Fibroblast of upper back skin (primary cell): ENCODE data around the gene MSI2.
A peak's percentile ranks its signal among the peaks of the same experiment; 100 is the strongest.

Experiments used
- DNase-seq: peaks from one replicate; pipeline ENCODE4 v3.0.0-alpha.2; 2013

MSI2 gene

DNA sequence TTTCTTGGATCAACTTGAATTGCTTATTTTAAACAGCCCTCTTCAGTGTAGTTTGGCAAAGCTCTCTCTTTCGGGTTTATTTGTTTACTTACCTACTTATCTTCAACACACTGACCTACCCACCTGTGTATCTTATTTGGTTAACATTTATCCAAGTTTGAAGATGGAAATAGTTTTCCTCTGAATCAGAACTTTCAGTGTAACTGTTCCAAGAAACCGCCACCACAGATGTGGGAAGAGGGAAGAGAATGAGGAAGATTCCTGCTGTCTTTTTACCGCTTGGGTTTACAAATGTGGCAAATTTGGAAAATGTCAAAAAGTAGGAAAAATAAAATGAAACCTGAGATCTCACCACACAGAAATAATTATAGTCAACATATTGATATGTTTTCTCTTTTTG lies 115.8 kb downstream of the MSI2 start:
- peak; percentile 53 for DNase-seq

DNA sequence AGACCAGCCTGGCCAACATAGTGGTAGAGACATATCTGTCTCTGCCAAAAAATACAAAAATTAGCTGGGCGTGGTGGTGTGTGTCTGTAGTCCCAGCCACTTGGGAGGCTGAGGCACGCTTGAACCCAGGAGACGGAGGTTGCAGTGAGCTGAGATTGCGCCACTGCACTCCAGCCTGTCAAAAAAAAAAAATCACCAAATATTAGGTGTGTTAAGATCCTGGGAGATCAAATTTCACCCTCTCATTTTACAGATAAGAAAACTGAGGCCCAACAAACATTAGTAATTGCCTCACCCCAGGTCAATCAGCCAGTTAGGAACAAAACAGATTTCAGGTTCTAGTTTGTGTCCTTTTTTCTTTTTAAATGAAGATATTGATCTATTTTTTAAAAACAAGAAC lies 116.7 kb downstream of the MSI2 start:
- no peak for DNase-seq

DNA sequence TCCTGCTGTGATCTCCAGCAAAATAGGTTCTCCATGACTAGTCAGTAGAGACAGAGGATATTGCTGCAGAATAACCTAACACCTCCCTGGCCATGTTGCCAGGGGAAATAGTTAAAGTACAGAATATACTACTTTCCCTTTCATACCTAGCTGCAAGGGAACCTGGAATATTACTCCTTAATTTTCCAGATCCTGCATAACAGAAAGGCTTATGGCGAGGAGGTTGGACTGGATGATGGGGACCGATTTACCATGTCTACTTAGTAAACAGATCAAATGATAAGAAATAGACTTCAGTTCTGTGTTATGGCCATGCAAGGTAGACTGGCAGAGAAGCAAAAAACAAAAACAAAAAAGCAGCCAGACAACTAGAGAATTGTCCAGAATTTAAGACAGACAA lies 117.4 kb downstream of the MSI2 start:
- DNase-seq = no peak

DNA sequence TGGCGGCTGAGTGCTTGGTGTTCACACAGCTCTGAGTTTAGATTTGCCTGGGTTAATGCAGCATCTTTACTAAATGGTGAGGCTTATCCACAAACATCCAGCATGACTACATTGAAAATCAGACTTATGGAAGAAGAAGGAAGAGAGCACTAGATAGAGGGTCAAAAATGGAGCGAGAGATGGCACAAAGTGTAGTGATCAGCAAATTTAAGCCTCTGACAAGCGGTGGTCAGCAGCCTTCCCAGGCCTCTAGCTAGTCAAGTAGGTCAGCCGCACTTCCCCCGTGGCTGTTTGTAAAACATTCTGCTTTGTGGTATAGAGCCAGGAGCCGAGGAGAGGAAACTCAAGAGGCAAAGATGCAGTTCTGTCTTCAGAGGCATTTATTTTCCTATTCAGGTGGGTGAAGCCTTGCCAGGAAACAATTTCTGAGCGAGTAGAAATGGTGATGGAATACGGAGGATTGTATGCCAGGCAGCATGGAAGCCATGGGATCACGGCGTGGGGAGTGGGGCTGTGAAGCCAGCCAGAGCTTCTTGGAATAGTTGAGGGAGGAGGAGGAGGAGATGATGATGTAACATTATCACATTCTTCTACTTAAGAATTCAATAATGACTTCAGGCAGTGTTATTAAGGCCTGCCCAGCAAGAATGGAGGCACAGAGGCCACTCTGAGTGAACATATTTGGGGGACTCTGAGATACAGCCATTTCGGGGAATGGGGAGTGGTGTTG lies 118.9 kb downstream of the MSI2 start:
- DNase-seq = peak; percentile 16

DNA sequence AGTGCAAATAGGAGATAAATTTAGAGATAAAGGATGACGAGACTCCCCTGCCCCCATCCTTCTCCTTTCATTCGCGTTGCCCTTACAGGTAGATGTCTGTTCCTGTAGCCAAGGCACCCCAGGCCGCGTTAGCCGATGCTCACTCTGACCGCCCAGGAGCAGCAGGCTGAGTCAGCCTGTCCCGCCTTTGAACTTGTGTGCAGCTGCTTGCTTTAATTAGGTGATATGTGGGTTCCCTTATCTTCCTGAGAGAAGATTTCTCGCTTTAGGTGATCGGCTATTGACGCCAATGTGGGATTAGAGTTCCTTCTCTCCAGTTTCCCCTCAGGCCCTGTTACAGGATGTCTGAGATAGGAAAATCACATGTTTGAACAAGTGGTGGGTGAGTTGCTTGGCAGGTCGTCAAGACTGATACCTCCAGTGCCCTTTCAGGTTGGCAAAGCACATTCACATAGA lies 119.5 kb downstream of the MSI2 start:
- DNase-seq = no peak

DNA sequence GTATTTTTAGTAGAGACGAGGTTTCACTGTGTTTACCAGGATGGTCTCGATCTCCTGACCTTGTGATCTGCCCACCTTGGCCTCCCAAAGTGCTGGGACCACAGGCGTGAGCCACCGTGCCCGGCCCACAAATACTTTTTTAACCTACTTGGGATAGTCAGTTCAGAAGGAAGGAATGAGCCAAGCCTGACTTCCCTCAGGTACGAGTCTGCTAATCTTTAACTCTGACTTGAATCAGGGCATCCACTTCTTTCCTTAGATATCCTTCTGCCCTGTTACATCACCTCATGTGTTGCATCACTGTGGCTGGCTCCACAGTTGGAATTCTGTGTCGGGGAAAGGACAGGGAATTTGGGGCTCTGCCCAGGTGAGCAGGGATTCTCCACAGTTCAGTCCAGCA lies 120.8 kb downstream of the MSI2 start:
- no peak for DNase-seq

DNA sequence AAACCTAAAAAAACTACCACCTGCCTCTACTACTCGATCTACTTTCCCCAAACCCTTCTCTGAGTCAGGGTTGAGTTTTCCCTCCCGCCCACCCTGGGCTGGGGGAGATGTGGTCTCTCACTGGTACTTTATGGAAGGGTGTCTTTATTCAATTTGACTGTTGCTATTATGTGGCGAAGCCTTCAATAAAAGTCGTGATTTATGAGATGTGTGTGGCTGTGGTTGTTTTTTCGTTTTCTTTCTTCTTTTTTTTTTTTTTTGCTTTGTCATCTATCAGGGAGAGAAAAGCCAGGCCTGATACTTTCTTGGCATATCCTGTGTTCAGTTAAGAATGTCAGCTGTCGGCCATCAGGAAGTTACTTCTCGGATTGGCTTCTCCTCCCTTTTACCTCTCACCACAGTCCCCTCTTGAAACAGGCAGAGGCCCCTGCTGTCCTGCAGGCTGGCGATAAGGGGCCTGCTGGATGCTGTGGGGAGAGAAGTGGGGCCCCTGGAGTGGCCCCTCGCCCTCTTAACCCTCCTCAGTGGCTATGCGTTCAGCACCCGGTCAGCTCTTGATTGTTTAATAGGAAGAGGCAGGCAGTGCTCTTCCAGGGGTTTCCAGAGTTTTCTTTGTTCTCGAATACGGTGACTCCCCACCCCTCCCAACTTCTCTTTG lies 123.0 kb downstream of the MSI2 start:
- DNase-seq = peak; percentile 47

DNA sequence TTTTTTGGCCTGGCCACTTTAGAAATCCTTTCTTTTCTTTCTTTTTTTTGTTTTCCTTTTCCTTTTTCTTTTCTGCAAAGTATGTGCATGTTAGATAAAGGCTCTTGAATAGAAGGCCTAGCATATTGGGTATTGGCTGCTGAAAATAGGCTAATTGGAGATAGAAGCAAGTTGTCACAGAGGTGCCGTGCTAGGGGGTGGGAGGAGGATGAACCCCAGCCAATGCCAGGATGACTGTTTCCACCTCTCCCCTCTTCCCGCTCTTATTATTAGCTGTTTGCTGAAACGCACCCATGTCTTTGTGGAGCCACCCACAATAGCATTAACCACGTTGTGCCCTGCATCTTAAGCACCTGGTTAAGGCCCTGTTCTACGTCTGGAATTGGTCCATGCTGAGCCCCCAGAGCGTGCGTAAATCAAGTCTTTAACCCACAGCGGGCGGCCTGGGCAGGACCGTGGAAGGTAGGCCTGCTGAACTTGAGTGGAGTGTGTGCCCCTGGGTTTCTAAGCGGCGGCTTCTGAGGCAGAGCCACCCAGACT lies 123.6 kb downstream of the MSI2 start:
- DNase-seq = no peak

DNA sequence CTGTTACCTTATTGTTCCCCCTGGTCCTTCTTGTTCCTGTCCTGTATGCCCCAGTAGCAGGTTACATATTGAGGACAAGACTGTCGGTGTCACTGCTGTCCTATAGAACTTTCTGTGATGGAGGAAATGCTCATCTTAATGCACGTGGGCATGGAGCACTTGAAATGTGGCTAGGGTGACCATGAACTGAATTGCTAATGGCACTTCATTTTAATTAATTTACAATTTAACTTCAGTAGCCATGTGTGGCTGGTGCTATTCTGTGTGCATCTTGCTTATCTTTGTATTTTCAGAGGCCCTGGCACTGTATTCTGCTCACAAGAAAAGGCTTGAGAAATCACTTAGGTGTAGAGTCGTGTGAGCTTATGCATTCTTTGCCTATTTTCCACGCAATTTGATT lies 125.2 kb downstream of the MSI2 start:
- no peak for DNase-seq

DNA sequence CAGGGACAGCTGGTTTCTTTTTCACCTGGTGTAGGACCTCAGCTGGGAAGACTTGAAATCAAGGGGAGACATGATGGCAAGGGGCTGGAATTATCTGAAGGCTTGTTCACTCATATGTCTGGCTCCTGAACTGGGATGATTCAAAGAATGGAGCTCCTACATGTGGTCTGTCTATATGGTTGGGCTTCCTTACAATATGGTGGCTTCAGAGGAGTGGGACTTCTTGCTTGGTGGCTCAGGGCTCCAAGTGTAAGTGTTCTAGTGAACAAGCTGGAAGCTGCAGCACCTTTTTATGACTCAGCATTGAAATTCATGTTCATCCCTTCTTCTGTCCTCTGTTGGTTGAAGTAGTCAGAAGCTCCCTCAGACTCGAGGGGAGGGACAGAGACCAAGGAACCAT lies 127.9 kb downstream of the MSI2 start:
- DNase-seq = no peak

DNA sequence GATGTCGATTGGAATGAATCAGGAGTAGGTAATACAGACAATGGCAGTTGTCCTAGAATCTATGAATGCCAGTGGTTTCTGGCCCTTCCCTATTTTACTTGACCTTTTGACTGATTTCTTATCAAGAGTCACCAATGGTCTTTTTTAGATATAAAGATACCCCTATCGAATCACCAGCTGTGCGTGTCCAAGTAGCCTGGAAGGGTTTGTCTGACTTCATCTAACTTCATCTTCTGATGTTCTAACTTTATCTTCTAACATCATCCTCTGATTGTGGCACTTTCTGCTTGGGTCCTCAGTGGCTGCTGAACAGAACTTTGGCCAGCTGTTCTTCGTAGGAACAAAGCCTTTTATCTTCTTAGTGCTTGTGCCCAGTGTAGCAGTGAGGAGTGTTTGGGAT lies 129.7 kb downstream of the MSI2 start:
- no peak for DNase-seq

DNA sequence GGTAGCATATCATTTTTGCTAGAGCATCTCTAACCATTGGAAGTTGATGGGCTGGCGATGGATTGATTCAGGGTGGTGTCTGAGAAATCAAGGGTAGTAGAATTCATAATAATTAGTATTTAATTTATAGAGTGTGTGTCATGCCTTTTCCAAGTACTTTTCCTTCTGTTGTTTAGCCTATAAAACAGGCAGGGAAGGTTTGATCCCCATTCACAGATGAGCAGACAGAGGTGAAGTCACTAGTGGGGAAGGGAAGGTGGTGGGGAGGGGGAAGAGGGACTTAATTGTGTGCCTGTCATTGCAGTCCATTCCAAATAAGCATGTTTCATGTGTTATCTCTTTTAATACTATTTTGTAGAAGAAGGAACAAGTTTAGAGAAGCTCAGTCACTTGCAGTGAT lies 131.3 kb downstream of the MSI2 start:
- DNase-seq = no peak

DNA sequence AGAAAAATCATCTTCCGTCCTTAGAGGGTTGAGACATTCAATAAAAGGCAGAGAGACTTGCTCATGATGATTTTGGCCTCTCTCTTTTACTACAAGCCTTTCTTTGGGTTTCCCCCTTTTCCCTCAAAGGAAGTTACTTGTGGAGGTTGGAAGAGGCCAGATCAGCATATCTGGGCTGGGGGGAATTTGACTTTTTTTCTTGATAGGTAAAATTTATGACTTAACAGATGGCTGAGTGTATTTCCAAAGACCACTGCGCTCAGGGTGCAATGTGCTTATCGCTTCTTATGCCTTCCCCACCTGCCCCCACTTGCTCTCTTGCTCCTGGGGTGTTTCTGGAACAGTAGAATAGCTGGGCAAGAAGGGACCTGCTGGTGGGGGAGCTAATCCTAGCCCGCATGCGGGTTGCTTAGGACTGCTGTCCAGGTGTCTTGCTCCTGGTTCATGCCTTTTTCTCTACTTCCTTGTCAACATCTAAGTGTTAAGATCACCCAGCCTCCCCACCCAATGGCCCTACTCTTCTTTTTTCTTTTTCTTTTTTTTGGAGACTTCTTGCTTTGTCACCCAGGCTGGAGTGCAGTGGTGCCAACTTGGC lies 131.9 kb downstream of the MSI2 start:
- DNase-seq = no peak

DNA sequence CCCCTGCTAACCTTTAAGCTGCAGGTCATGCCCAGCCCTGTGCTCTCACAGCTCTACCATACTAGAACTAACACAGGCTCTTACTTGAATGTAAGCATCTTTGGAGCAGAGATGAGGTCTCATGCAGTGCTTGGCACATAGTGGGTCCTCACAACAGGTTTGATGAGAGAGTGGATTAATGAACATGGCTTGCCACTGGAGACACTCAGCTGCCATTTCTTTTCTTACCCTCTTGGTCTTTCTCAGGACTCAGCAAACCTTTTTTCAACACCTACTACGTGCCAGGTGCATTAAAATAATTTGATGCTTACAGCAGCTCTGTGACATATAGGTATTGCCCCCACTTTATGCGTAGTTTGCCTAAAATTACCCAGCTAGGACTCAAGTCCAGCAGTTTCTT lies 133.2 kb downstream of the MSI2 start:
- DNase-seq = no peak

DNA sequence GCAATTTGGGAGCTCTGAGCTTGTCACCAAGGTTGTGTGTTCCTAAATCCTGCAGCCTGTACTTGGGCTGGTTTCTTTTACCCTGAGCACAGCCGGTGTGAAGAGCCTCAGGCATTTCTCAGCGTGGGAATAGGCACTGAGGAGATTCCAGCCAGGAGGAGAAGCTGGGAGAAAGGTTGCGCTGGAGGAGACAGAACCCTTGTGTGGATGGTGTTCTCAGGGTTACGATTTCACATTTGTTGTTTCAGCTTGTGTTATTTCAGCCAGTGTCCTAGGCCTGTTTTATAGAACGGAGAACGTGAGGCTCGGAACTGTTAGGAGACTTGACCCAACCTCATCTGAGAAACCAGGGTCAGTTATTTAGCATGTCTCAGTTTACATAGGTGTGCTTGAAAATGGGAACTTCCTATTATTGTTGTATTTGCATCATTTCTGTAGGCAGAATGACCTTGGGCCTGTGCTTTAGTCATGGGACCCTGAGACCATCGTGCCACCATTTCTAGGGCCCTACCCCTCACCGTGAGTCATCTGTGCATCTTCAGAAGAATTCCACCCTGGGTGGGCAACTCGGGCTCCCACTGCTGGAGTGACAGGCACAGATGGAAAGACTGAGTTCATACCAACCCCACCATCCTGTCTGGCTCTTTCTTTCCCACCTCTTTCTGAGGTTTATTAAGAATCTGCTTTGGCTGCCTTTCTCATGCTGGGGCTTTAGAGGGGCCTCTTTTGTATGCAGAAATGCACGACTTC lies 134.9 kb downstream of the MSI2 start:
- no peak for DNase-seq

DNA sequence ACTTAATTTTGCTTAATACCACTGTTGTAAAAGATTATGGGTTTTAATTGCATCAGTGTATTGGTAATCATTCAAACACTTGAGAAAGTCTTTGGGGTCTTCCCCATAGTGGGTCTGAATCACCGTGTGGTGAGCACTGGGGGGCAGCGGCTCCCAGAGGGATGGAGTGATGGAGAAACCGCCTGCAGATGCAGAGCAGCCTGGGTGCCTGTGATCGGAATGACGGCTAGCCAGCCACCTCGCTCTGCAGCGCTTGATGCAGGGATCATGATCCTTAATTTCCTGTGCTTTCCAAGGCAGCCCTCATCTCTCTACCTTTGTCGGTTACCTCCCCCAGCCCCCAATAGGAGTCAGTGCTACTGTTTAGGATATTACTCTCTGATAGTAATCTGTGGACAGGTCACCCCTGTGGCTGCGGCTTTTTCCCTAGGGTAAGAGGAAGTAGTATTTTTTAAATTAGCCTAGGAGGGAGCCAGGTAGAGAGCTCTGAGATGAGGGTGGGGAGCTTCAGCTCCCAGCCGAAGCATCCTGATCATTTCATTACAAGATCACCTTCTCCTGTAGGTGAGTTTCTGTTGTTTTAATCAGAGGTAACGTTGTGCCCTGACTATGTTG lies 135.6 kb downstream of the MSI2 start:
- no peak for DNase-seq

DNA sequence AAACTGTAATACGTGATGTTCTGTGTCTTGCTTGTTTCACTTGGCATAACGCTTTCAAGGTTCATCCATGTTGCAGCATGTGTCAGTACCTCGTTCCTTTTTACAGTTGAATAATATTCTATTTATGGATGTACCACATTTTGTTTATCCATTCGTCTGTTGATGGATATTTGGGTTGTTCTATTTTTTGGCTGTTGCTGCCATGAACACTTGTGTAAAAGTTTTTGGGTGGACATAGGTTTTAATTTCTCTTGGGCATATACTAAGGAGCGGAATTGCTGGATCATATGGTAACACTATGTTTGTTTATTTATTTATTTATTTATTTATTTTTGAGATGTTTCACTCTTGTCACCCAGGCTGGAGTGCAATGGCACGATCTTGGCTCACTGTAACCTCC lies 137.0 kb downstream of the MSI2 start:
- no peak for DNase-seq

DNA sequence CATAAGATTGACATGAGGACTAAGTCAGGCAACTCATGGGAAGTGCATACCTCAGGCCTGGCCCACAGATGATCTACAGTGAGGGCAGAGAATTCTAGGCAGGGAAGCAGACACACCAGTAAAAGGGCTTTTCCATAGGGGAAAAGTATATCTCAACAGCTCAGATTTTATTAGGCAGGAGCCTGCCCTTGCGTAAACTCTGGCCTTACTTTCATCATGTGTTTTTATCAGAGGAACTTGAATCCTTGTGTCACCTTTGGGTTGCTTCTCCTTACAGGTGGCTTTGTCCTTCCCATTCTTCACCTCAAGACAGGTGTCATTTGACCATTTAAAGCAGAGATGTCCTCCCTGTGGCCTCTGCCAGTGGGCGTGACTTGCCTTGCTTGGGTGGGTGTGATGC lies 138.1 kb downstream of the MSI2 start:
- no peak for DNase-seq

DNA sequence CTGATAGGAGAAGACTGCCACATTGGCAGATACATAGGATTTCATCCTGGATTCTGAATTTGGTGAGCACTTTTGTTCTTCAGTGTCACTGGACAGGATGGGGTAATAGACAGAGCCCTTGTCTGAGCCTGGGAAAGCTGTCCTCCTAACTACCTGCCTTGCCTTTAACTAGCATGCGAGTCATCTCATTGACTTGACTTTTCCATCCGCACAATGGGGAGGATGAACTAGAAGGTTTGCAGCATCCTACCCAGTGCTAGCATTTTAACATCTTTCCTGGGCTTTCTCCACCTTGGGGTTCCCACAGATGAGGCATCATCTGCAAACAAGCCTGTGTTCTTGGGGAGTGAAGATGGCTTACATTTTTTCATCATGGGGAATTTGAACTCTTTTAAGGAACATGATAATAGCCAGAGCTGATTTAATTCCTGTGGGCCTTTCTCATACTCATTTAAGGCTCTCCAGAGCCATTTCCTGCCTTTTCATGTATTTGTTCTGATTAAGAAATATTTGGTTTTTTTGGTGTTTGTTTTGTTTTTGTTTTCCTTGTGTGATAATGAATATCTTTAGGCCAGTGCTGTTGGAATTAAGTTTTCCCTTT lies 139.5 kb downstream of the MSI2 start:
- no peak for DNase-seq

DNA sequence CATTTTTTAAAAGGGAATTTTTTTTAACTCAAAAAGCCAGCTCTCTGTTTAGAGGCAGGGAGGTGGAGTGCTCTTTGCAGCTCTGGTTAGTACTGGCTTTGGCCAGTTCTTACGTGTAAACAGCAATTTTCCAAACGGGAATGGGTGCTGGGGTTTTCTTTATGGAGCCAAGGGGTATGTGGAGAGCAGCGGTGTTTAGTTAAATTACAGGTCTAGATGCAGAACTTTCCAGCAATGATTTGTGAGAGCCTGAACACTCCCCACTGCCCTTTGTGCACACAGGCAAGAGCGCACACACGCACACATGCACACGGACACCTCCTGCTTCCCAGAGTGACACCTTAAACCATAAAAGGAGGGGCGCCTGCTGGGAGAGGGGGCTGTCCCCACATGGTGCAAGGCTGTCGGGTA lies 140.2 kb downstream of the MSI2 start:
- DNase-seq = no peak

DNA sequence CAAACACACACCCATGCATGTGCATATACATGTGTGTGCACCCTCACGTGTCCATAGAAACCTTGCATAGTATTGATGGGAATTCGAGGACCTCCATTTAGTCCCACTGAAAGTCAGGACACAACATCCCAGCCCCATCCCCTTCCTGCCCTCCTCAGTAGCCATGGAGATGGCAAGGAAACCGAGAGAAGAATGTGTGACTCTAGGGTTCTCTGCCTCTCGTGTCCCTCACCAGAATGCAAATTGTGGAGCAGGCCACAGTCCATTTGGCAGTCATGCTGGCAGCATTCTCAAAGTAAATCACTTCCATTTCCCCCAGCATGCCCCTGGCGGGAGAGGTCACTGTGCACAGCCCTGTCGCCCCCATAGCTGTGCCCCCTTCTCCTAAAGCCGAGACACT lies 141.1 kb downstream of the MSI2 start:
- DNase-seq = no peak

DNA sequence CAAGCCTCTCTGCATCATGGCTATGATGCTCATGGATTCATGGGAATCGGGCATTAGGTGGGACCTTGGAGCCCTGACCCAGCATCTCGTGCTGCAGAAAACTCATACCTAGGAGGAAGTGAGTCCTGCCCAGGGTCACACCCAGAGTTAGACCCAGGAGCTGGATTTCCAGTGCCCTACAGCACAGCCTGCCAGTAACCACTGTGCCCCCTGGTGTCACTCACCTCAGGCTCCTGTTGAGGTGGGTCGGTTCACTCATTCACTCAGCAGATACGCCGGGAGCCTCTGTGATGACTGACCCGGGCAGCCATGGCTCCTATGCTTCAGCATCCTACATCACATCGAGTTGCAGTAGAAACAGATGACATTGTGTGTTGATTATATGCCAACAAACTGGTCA lies 143.4 kb downstream of the MSI2 start:
- no peak for DNase-seq

DNA sequence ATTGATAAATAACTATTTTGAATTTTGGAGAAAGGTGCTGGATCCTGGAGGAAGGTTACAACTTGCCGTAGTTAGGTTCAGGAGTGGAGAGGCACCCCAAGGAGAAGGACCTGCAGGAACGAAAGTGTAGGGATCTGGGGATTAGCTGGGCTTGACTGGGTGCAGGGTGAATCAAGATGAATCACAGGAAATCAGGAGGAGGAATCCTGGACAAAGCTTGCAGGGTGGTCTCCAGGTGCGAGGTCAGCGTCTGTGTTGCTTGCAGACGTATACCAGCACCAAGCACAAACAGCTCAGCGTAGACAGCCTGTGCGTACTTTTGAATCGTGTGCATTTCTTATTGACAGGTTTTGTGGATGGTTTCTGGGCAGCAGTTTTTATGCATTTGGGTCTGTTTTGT lies 144.3 kb downstream of the MSI2 start:
- DNase-seq = peak; percentile 23
